NB4 (cell line): ENCODE data around the gene SHB.

Experiments
- MYC ChIP-seq: IDR thresholded peaks from 2 replicates; pipeline ENCODE4 v1.6.1; 2011; ENCODE audit warnings: low read depth, low read length
- POLR2A ChIP-seq: IDR thresholded peaks from 2 replicates; pipeline ENCODE4 v1.6.1; 2011; ENCODE audit warnings: mild to moderate bottlenecking; ENCODE audit not compliant: insufficient read length; ENCODE audit errors: extremely low read depth
- TF ChIP-seq, protein P1 (sequence below): IDR thresholded peaks from one replicate; pipeline ENCODE4 v1.5.1; 2012; ENCODE audit warnings: low read depth, low read length
- TF ChIP-seq, protein P2 (sequence below): IDR thresholded peaks from 2 replicates; pipeline ENCODE4 v1.6.1; 2011; ENCODE audit warnings: low read depth, low read length

DNA sequence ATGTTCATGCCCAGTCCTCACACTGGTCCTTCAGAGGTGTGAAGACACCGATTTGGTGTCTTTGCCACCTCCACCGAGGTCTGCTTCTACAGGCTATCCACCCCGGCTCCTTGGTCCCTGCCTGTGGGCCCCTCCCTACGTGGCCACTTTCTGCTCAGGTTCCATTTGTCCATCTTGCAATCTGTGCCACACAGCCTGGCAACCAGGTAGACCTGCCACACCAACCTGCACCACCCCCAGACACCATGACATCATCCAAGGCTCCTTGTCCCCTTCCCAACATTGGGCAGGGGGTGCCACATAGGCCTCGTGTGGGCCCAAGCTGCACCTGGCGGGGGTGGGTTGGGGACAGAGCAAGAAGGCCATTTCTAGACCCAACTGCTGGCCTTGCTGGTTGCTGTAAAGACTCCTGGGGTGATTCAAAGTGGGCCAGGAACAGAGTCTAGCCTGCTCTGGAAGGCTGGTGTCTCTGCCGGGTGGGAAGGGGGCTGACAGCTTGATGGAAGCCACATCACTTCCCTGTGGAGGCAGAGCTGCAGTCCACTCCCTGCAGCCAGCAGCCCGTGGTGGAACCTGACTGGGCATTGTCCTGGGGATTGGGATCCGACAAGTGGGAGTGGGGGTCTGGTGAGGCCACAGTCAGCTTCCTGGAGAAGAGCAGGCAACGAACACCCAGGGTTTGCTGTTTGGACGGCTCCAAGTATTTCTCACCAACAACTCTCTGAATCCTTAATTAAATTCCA lies 99.3 kb downstream of the SHB start:
- TF ChIP-seq, protein P1, sequence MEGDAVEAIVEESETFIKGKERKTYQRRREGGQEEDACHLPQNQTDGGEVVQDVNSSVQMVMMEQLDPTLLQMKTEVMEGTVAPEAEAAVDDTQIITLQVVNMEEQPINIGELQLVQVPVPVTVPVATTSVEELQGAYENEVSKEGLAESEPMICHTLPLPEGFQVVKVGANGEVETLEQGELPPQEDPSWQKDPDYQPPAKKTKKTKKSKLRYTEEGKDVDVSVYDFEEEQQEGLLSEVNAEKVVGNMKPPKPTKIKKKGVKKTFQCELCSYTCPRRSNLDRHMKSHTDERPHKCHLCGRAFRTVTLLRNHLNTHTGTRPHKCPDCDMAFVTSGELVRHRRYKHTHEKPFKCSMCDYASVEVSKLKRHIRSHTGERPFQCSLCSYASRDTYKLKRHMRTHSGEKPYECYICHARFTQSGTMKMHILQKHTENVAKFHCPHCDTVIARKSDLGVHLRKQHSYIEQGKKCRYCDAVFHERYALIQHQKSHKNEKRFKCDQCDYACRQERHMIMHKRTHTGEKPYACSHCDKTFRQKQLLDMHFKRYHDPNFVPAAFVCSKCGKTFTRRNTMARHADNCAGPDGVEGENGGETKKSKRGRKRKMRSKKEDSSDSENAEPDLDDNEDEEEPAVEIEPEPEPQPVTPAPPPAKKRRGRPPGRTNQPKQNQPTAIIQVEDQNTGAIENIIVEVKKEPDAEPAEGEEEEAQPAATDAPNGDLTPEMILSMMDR, result no peak
- TF ChIP-seq POLR2A (no peak), MYC (no peak)
- TF ChIP-seq, protein P2, sequence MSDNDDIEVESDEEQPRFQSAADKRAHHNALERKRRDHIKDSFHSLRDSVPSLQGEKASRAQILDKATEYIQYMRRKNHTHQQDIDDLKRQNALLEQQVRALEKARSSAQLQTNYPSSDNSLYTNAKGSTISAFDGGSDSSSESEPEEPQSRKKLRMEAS, result no peak
